OCI-LY3 (cell line): ENCODE measurements around the gene ABCB10.

Source experiments
- H2AFZ ChIP-seq: fragments of 200-600, 300-600 bp; shearing (Covaris generic); 2 replicates; pipeline ENCODE4 v1.6.0; 2014; ENCODE audit warnings: antibody characterized with exemption, low read depth, low read length
- H3K27ac ChIP-seq: fragments of 200-600, 300-600 bp; sonication (generic); 2 replicates; pipeline ENCODE4 v1.5.1; 2014; ENCODE audit warnings: mild to moderate bottlenecking, low read length, moderate library complexity, mixed read lengths
- H3K27me3 ChIP-seq: fragments of 200-600, 300-600 bp; sonication (generic); 2 replicates; pipeline ENCODE4 v1.6.1; 2014; ENCODE audit warnings: low read depth, low read length, mixed read lengths
- H3K36me3 ChIP-seq: fragments of 200-600, 300-600 bp; sonication (generic); replicated peaks from 2 replicates; pipeline ENCODE3; 2014; ENCODE audit warnings: low read depth, low read length, mixed read lengths
- H3K4me1 ChIP-seq: fragments of 300-600, 200-600 bp; sonication (generic); 2 replicates; pipeline ENCODE4 v1.6.1; 2014; ENCODE audit warnings: low read length, mixed read lengths
- H3K4me2 ChIP-seq: fragments of 200-600, 300-600 bp; sonication (generic); 2 replicates; pipeline ENCODE4 v1.6.1; 2014; ENCODE audit warnings: low read length, mixed read lengths
- H3K4me3 ChIP-seq: fragments of 300-600, 200-600 bp; sonication (generic); 2 replicates; pipeline ENCODE4 v1.5.1; 2014; ENCODE audit warnings: antibody characterized with exemption, mild to moderate bottlenecking, low read length, moderate library complexity
- H3K79me2 ChIP-seq: fragments of 300-600, 200-600 bp; shearing (Covaris generic); 2 replicates; pipeline ENCODE4 v1.6.1; 2014; ENCODE audit warnings: mild to moderate bottlenecking, low read length, mixed read lengths
- H3K9ac ChIP-seq: fragments of 300-600, 200-600 bp; shearing (Covaris generic); 2 replicates; pipeline ENCODE4 v1.6.0; 2014; ENCODE audit warnings: mild to moderate bottlenecking, low read length, moderate library complexity
- H3K9me3 ChIP-seq: fragments of 200-600, 300-600 bp; shearing (Covaris generic); 2 replicates; pipeline ENCODE4 v1.6.1; 2014; ENCODE audit warnings: low read length, mixed read lengths; ENCODE audit not compliant: insufficient read depth
- H4K20me1 ChIP-seq: fragments of 200-600, 300-600 bp; sonication (generic); 2 replicates; pipeline ENCODE4 v1.6.1; 2016; ENCODE audit warnings: low read length, mixed read lengths; ENCODE audit not compliant: insufficient read depth
- CTCF ChIP-seq: fragments of 200-600, 300-600 bp; sonication (generic); IDR thresholded peaks from 2 replicates; pipeline ENCODE4 v1.5.1; 2014; ENCODE audit warnings: antibody characterized with exemption, low read length, low read depth
- EZH2phosphoT487 ChIP-seq: fragments of 200-600 bp; shearing (Covaris generic); IDR thresholded peaks from 2 replicates; pipeline ENCODE4 v1.6.1; 2018; ENCODE audit warnings: antibody characterized with exemption, mixed run types, low read depth

ABCB10 gene

GRCh38 chr1:229552732-229553131, 5.8 kb downstream of the ABCB10 start:
- no peak for TF ChIP-seq CTCF
- TF ChIP-seq EZH2phosphoT487 = no peak
- Histone ChIP-seq H3K4me2 (no peak overlapping the region), H3K4me1 (peaks cover 30% of the 10 kb centered on the region)

GRCh38 chr1:229550812-229551567, 7.5 kb downstream of the ABCB10 start:
- no peaks in the 10 kb centered on the region for H3K9me3 ChIP-seq
- H3K79me2 ChIP-seq = peaks cover 53% of the 10 kb centered on the region
- no peaks in the 10 kb centered on the region for H3K27me3 ChIP-seq
- H3K9ac ChIP-seq = no peak overlapping the region
- H3K4me2 ChIP-seq = no peak overlapping the region
- H3K4me3 ChIP-seq = no peak overlapping the region
- H4K20me1 ChIP-seq = peaks cover 40% of the 10 kb centered on the region
- H3K36me3 ChIP-seq = peaks cover 10% of the 10 kb centered on the region
- H2AFZ ChIP-seq = no peak overlapping the region
- no peak for TF ChIP-seq EZH2phosphoT487
- TF ChIP-seq CTCF = no peak
- no peak overlapping the region for H3K27ac ChIP-seq
- peaks cover 17% of the 10 kb centered on the region for H3K4me1 ChIP-seq

More at GRCh38 chr1:229552732-229553131, 5.8 kb downstream of the ABCB10 start:
- peaks cover 6% of the 10 kb centered on the region for H3K36me3 ChIP-seq
- no peak overlapping the region for H3K27ac ChIP-seq
- H3K4me3 ChIP-seq = no peak overlapping the region
- H3K27me3 ChIP-seq = no peaks in the 10 kb centered on the region
- H3K9me3 ChIP-seq = no peaks in the 10 kb centered on the region
- no peak overlapping the region for H3K9ac ChIP-seq
- H4K20me1 ChIP-seq = peaks cover 50% of the 10 kb centered on the region
- H2AFZ ChIP-seq = no peak overlapping the region
- H3K79me2 ChIP-seq = peaks cover 71% of the 10 kb centered on the region

- no peak overlapping the region for H3K4me3 ChIP-seq
- H3K36me3 ChIP-seq = peaks cover 31% of the 10 kb centered on the region
- no peaks in the 10 kb centered on the region for H3K27me3 ChIP-seq
- H3K79me2 ChIP-seq = peaks cover 24% of the 10 kb centered on the region
- no peaks in the 10 kb centered on the region for H3K9me3 ChIP-seq
- no peak overlapping the region for H3K27ac ChIP-seq
- no peak overlapping the region for H3K4me2 ChIP-seq
- H2AFZ ChIP-seq = no peak overlapping the region
- H4K20me1 ChIP-seq = peaks cover 18% of the 10 kb centered on the region
- TF ChIP-seq CTCF (no peak), EZH2phosphoT487 (no peak)
- H3K9ac ChIP-seq = no peak overlapping the region
- H3K4me1 ChIP-seq = peaks cover 13% of the 10 kb centered on the region
These were observed 11.0 kb downstream of the ABCB10 start for GRCh38 chr1:229547542-229547941.

- H3K79me2 ChIP-seq = peaks cover 4% of the 10 kb centered on the region
- H4K20me1 ChIP-seq = 0 out of 2 replicates have a peak, but pooled peaks cover under 1% of the 10 kb centered on the region
- no peak overlapping the region for H3K4me2 ChIP-seq
- TF ChIP-seq CTCF = no peak
- TF ChIP-seq EZH2phosphoT487 = no peak
- no peak overlapping the region for H2AFZ ChIP-seq
- no peak overlapping the region for H3K27ac ChIP-seq
- H3K4me3 ChIP-seq = no peak overlapping the region
- H3K27me3 ChIP-seq = no peaks in the 10 kb centered on the region
- peaks cover 44% of the 10 kb centered on the region for H3K36me3 ChIP-seq
- H3K9me3 ChIP-seq = no peaks in the 10 kb centered on the region
- no peak overlapping the region for H3K9ac ChIP-seq
- no peaks in the 10 kb centered on the region; the same call in 1 of the 2 replicates for H3K4me1 ChIP-seq
These were observed 13.9 kb downstream of the ABCB10 start for GRCh38 chr1:229544587-229544986.
